NT2/D1 (cell line): ENCODE results near the gene CCDC152.

Experiments
- DNase-seq: peaks from one replicate; pipeline ENCODE4 v3.0.0-alpha.2; 2011; ENCODE audit warnings: low read depth, low spot score
- H3K27me3 ChIP-seq: 2 replicates; pipeline ENCODE4 v1.6.0; 2011; ENCODE audit warnings: mild to moderate bottlenecking; ENCODE audit not compliant: insufficient read length, insufficient read depth
- H3K36me3 ChIP-seq: 2 replicates; pipeline ENCODE4 v1.6.1; 2011; ENCODE audit warnings: mild to moderate bottlenecking, low read length, mixed read lengths; ENCODE audit not compliant: insufficient read depth, insufficient read length
- H3K4me1 ChIP-seq: 2 replicates; pipeline ENCODE4 v1.5.1; 2011; ENCODE audit not compliant: insufficient read depth, insufficient read length
- H3K4me3 ChIP-seq: 2 replicates; pipeline ENCODE4 v1.5.1; 2011; ENCODE audit warnings: low read depth; ENCODE audit not compliant: insufficient read length
- H3K9ac ChIP-seq: 2 replicates; pipeline ENCODE4 v1.6.0; 2011; ENCODE audit warnings: low read depth; ENCODE audit not compliant: insufficient read length
- H3K9me3 ChIP-seq: 2 replicates; pipeline ENCODE4 v1.5.1; 2011; ENCODE audit warnings: mild to moderate bottlenecking, low read length; ENCODE audit not compliant: insufficient read depth
- SUZ12 ChIP-seq: IDR thresholded peaks from 2 replicates; pipeline ENCODE4 v1.6.1; 2011; ENCODE audit not compliant: insufficient read length, insufficient read depth; ENCODE audit errors: extremely low read depth
- YY1 ChIP-seq: IDR thresholded peaks from 2 replicates; pipeline ENCODE4 v1.6.1; 2011; ENCODE audit not compliant: insufficient read length, insufficient read depth
- ZNF274 ChIP-seq: IDR thresholded peaks from 2 replicates; pipeline ENCODE4 v1.6.1; 2011; ENCODE audit warnings: mild to moderate bottlenecking, low read depth, low read length

The CCDC152 gene

GRCh38 chr5:42828671-42829070, 72.1 kb downstream of the CCDC152 start:
- no peaks in the 10 kb centered on the region for H3K4me1 ChIP-seq
- TF ChIP-seq YY1: no peak
- TF ChIP-seq ZNF274: no peak
- no peak overlapping the region for H3K9ac ChIP-seq
- no peaks in the 10 kb centered on the region for H3K27me3 ChIP-seq
- H3K9me3 ChIP-seq: no peaks in the 10 kb centered on the region
- H3K36me3 ChIP-seq: no peaks in the 10 kb centered on the region
- no peak for DNase-seq
- H3K4me3 ChIP-seq: no peak overlapping the region

DNA sequence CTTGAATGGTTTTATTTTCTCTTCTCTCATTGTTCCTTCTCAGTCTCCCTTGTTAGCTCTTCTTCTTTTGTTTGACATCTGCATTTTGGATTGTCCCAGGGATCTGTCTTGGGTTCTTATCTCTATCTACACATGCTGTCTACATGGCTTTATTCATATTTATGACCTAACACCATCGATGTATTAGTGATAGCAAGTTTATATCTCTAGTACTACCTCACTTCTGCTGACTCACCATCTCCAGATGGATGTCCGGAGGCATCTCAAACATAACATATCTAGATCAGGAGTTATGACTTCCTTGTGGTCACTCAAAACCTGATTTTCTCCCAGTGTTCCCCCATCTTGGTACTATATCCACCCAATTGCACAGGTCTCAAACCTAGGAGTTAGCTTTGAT, 74.3 kb downstream of the CCDC152 start:
- Histone ChIP-seq H3K9ac (no peak overlapping the region), H3K9me3 (no peaks in the 10 kb centered on the region), H3K4me1 (no peaks in the 10 kb centered on the region), H3K36me3 (no peaks in the 10 kb centered on the region), H3K4me3 (no peak overlapping the region), H3K27me3 (no peaks in the 10 kb centered on the region)
- no peak for TF ChIP-seq SUZ12
- TF ChIP-seq ZNF274: no peak
- no peak for TF ChIP-seq YY1
- DNase-seq: no peak

DNA sequence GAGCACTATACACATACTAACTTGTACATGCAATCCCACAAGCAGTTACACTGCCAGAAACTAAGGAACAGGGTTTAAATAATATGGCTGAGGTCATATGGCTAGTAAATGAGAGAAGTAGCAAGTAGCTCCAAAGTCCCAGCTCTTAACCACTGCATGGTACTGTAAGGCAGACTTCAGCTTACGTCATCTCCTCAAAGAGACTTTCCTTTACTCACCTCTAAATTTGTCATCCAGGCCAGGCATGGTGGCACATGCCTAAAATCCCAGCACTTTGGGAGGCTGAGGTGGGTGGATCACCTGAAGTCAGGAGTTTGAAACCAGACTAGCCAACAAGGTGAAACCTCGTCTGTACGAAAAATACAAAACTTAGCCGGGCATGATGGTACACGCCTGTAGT, 75.4 kb downstream of the CCDC152 start:
- Histone ChIP-seq H3K27me3 (no peaks in the 10 kb centered on the region), H3K36me3 (no peaks in the 10 kb centered on the region), H3K4me3 (no peak overlapping the region), H3K4me1 (no peaks in the 10 kb centered on the region), H3K9ac (no peak overlapping the region), H3K9me3 (no peaks in the 10 kb centered on the region; the same call in 1 of the 2 replicates)
- TF ChIP-seq YY1: no peak
- DNase-seq: no peak

DNA sequence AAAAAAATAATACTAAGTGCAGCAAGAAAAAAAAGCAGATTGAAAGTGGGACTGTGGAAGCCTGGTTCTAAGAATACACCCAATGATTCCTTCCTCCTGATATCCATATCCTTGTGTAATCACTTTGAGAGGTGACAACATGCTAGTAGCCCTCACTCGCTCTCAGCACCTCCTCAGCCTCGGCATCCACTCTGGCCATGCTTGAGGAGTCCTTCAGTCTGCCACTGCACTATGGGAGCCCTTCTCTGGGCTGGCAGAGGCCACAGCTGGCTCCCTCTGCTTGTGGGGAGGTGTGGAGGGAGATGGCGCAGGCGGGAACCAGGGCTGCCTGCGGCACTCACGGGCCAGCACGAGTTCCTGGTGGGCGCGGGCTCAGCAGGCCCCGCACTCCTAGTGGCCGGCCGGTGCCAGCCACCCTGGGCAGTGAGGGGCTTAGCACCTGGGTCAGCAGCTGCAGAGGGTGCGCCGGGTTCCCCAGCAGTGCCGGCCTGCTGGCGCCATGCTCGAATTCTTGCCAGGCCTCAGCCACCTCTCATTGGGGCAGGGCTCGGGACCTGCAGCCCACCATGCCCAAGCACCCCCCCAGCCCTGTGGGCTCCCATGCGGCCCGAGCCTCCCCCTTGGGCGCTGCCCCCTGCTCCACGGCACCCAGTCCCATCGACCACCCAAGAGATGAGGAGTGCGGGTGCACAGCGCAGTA, 79.6 kb downstream of the CCDC152 start:
- TF ChIP-seq YY1: no peak
- TF ChIP-seq SUZ12: no peak
- no peak for TF ChIP-seq ZNF274

GRCh38 chr5:42837601-42838000, 81.0 kb downstream of the CCDC152 start:
- no peak for DNase-seq
- no peak for TF ChIP-seq SUZ12
- TF ChIP-seq YY1: no peak
- TF ChIP-seq ZNF274: no peak

More for the DNA sequence above, 79.6 kb downstream of the CCDC152 start:
- Histone ChIP-seq H3K36me3 (no peaks in the 10 kb centered on the region), H3K4me3 (no peak overlapping the region), H3K9ac (no peak overlapping the region), H3K27me3 (no peaks in the 10 kb centered on the region), H3K9me3 (no peaks in the 10 kb centered on the region; the same call in 1 of the 2 replicates), H3K4me1 (no peaks in the 10 kb centered on the region)
- DNase-seq: no peak

DNA sequence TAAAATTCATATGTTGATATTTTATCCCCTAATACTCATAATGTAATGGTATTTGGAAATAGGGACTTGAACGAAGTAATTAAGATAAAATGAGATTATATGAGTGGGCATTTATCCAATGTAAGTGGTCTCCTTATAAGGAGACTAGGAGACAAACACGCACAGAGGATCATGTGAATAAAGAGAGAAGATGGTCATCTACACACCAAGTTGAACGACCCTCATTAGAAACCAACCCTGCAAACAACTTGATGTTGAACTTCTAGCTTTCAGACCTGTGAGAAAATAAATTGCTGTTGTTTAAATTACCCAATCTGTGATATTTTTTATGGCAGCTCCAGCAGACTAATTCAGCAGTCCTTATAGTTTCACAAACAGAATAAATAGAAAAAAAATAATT, 82.6 kb downstream of the CCDC152 start:
- TF ChIP-seq ZNF274: no peak
- TF ChIP-seq SUZ12: no peak
- TF ChIP-seq YY1: no peak
- no peak for DNase-seq

More at GRCh38 chr5:42837601-42838000, 81.0 kb downstream of the CCDC152 start:
- Histone ChIP-seq H3K36me3 (no peaks in the 10 kb centered on the region), H3K9me3 (no peaks in the 10 kb centered on the region; the same call in 1 of the 2 replicates), H3K4me1 (no peaks in the 10 kb centered on the region), H3K4me3 (no peak overlapping the region), H3K9ac (no peak overlapping the region), H3K27me3 (no peaks in the 10 kb centered on the region)

GRCh38 chr5:42840269-42840668, 83.7 kb downstream of the CCDC152 start:
- Histone ChIP-seq H3K27me3 (no peaks in the 10 kb centered on the region), H3K4me1 (no peaks in the 10 kb centered on the region), H3K36me3 (no peaks in the 10 kb centered on the region), H3K9ac (no peak overlapping the region), H3K9me3 (no peaks in the 10 kb centered on the region; the same call in 1 of the 2 replicates), H3K4me3 (no peak overlapping the region)
- DNase-seq: no peak
- TF ChIP-seq SUZ12 (no peak), YY1 (no peak), ZNF274 (no peak)

More for the DNA sequence above, 82.6 kb downstream of the CCDC152 start:
- no peaks in the 10 kb centered on the region for H3K4me1 ChIP-seq
- no peak overlapping the region for H3K9ac ChIP-seq
- H3K36me3 ChIP-seq: no peaks in the 10 kb centered on the region
- H3K9me3 ChIP-seq: no peaks in the 10 kb centered on the region; the same call in 1 of the 2 replicates
- no peaks in the 10 kb centered on the region for H3K27me3 ChIP-seq
- H3K4me3 ChIP-seq: no peak overlapping the region
